ENCODE data around the gene FHIT. TPM values are rescaled to one million over a fixed set of nuclear protein-coding genes. Genes with fewer than 3 reads are reported as not detected.

FHIT gene
- total RNA-seq, 1 donor from 2014 or later = 11.7 TPM

GRCh38 chr3:60102154-60102553 is 1149.1 kb downstream of the FHIT start:
- peaks cover 34% of the 10 kb centered on the region for H3K4me1 Mint-ChIP-seq (ENCODE audit: unreplicated experiment)

GRCh38 chr3:60101621-60102020 is 1149.6 kb downstream of the FHIT start:
- no peak overlapping the region for H3K4me3 Mint-ChIP-seq
- no peaks in the 10 kb centered on the region for H3K9me3 Mint-ChIP-seq
- no peak for DNase-seq (ENCODE audit: extremely low spot score, unreplicated experiment)

More at GRCh38 chr3:60102154-60102553, 1149.1 kb downstream of the FHIT start:
- H3K36me3 Mint-ChIP-seq = no peaks in the 10 kb centered on the region
- H3K4me3 Mint-ChIP-seq = no peak overlapping the region
- no peak for TF ChIP-seq CTCF (conservative IDR thresholded peaks at IDR 0.05)
- no peak for DNase-seq (ENCODE audit: extremely low spot score, unreplicated experiment)
- no peaks in the 10 kb centered on the region for H3K27me3 Mint-ChIP-seq
- no peaks in the 10 kb centered on the region for H3K9me3 Mint-ChIP-seq
- H3K27ac Mint-ChIP-seq = no peak overlapping the region

GRCh38 chr3:60096403-60096802 is 1154.8 kb downstream of the FHIT start:
- Mint-ChIP-seq H3K9me3 (peaks cover 5% of the 10 kb centered on the region), H3K27ac (no peak overlapping the region), H3K27me3 (peaks cover 10% of the 10 kb centered on the region), H3K36me3 (no peaks in the 10 kb centered on the region), H3K4me3 (no peak overlapping the region), H3K4me1 (ENCODE audit: unreplicated experiment) (peaks cover 19% of the 10 kb centered on the region)
- no peak for TF ChIP-seq CTCF (conservative IDR thresholded peaks at IDR 0.05)
- DNase-seq (ENCODE audit: extremely low spot score, unreplicated experiment) = no peak

More at GRCh38 chr3:60101621-60102020, 1149.6 kb downstream of the FHIT start:
- peaks cover 35% of the 10 kb centered on the region for H3K4me1 Mint-ChIP-seq (ENCODE audit: unreplicated experiment)
- H3K27me3 Mint-ChIP-seq = no peaks in the 10 kb centered on the region
- H3K36me3 Mint-ChIP-seq = no peaks in the 10 kb centered on the region
- no peak for TF ChIP-seq CTCF (conservative IDR thresholded peaks at IDR 0.05)
- peak overlapping the region; percentile 25 for H3K27ac Mint-ChIP-seq

- DNase-seq (ENCODE audit: extremely low spot score, unreplicated experiment) = no peak
- no peaks in the 10 kb centered on the region for H3K36me3 Mint-ChIP-seq
- peaks cover 14% of the 10 kb centered on the region for H3K27me3 Mint-ChIP-seq
- no peak overlapping the region for H3K27ac Mint-ChIP-seq
- no peak for TF ChIP-seq CTCF (conservative IDR thresholded peaks at IDR 0.05)
- peaks cover 5% of the 10 kb centered on the region for H3K9me3 Mint-ChIP-seq
- peaks cover 14% of the 10 kb centered on the region for H3K4me1 Mint-ChIP-seq (ENCODE audit: unreplicated experiment)
- no peak overlapping the region for H3K4me3 Mint-ChIP-seq
Measured at GRCh38 chr3:60095930-60096329, 1155.3 kb downstream of the FHIT start.

GRCh38 chr3:60095516-60095915 is 1155.7 kb downstream of the FHIT start:
- Mint-ChIP-seq H3K36me3 (no peaks in the 10 kb centered on the region), H3K27ac (peak overlapping the region; percentile 30), H3K9me3 (peaks cover 5% of the 10 kb centered on the region), H3K4me3 (no peak overlapping the region), H3K4me1 (ENCODE audit: unreplicated experiment) (peaks cover 14% of the 10 kb centered on the region), H3K27me3 (peaks cover 18% of the 10 kb centered on the region)
- DNase-seq (ENCODE audit: extremely low spot score, unreplicated experiment) = no peak
- no peak for TF ChIP-seq CTCF (conservative IDR thresholded peaks at IDR 0.05)
